K562 (cell line): Measurements from ENCODE around the gene UTP20. TPM values are rescaled to one million over a fixed set of nuclear protein-coding genes. Genes with fewer than 3 reads are reported as not detected.
A peak's percentile ranks its signal among the peaks of the same experiment; 100 is the strongest.

Experiments
- ATF1 ChIP-seq, 2 experiments: fragments of 450-650 bp in 1 of 2; IDR thresholded peaks; 2 replicates each; pipeline ENCODE4 v1.6.1; 2016; ENCODE audit warnings: missing compliant biosample characterization in 1 of 2, missing genetic modification characterization in 1 of 2
- CBX5 ChIP-seq: IDR thresholded peaks from 2 replicates; pipeline ENCODE4 v1.6.1; 2014; ENCODE audit warnings: low read depth, borderline replicate concordance
- DACH1 ChIP-seq: fragments of 450-650 bp; IDR thresholded peaks from 2 replicates; pipeline ENCODE4 v1.6.1; 2018; ENCODE audit not compliant: partially characterized antibody
- KDM5B ChIP-seq: fragments of 200-600 bp; sonication (generic); IDR thresholded peaks from 2 replicates; pipeline ENCODE4 v1.6.1; 2012; ENCODE audit warnings: low read depth, mild to moderate bottlenecking, moderate library complexity, low read length, control low read depth, inconsistent platforms; ENCODE audit not compliant: insufficient replicate concordance
- L3MBTL2 ChIP-seq: fragments of 450-650 bp; IDR thresholded peaks from 2 replicates; pipeline ENCODE4 v1.6.1; 2016; ENCODE audit warnings: mild to moderate bottlenecking, moderate library complexity
- MAFK ChIP-seq: IDR thresholded peaks from 2 replicates; pipeline ENCODE4 v1.6.1; 2011; ENCODE audit warnings: low read length, improper control_type of control experiment
- SAP30 ChIP-seq: fragments of 200-600 bp; sonication (generic); IDR thresholded peaks from 2 replicates; pipeline ENCODE4 v1.6.1; 2012; ENCODE audit warnings: borderline replicate concordance, low read depth, mild to moderate bottlenecking, moderate library complexity, low read length, control low read depth, inconsistent platforms; ENCODE audit not compliant: insufficient read depth, poor library complexity, severe bottlenecking
- SIRT6 ChIP-seq: IDR thresholded peaks from one replicate; pipeline ENCODE4 v1.6.1; 2012; ENCODE audit warnings: low read depth, mild to moderate bottlenecking, control low read depth, inconsistent platforms, low read length, moderate library complexity
- TEAD4 ChIP-seq, 2 experiments: sonication (generic) in 1 of 2; formaldehyde crosslinking in 1 of 2; IDR thresholded peaks; 2 replicates each; pipeline versions ENCODE4 v1.6.1 to v1.8.0; 2012 to 2022; ENCODE audit warnings: borderline replicate concordance in 1 of 2, inconsistent platforms in 1 of 2, low read length in 1 of 2, mild to moderate bottlenecking in 1 of 2, missing genetic modification reagents in 1 of 2
- ZNF431 ChIP-seq: sonication (generic); formaldehyde crosslinking; IDR thresholded peaks from 2 replicates; pipeline ENCODE4 v1.8.0; 2022; ENCODE audit warnings: mild to moderate bottlenecking, missing genetic modification reagents
- polyA plus RNA-seq, 8 experiments: library from polyadenylated mRNA; depleted of rRNA in 4 of 8; stranded (reverse) in 5 of 8; unstranded in 3 of 8; fragments of >200 nt; fragmentation: Nextera tagmentation in 2 of 8; fragmentation: Illumina TruSeq in 1 of 8; extraction: Ambion mirVana in 2 of 8; extraction: Trizol in 1 of 8; gene quantifications; 2 replicates each; pipeline versions ENCODE4 v1.2.1 to v1.2.3, GENCODE V29; 2011 to 2014; ENCODE audit warnings: inconsistent platforms in 1 of 8, missing spikeins in 1 of 8
- total RNA-seq, 7 experiments: library from RNA; depleted of rRNA in 6 of 7; stranded (reverse); fragments of >200 nt in 6 of 7; fragmentation: Illumina TruSeq in 2 of 7; extraction: Trizol in 2 of 7; gene quantifications; 2 replicates each; pipeline versions ENCODE4 v1.2.1 to v1.2.3, GENCODE V29; 2011 to 2021; ENCODE audit warnings: low replicate concordance in 1 of 7
- TF ChIP-seq, protein P1 (sequence below): sonication (generic); formaldehyde crosslinking; IDR thresholded peaks from 2 replicates; pipeline ENCODE4 v1.8.0; 2022; ENCODE audit warnings: missing genetic modification reagents, mild to moderate bottlenecking, borderline replicate concordance
- TF ChIP-seq, protein P2 (sequence below), 2 experiments: fragments of 150-350 bp in 1 of 2; IDR thresholded peaks; 2 replicates each; pipeline ENCODE4 v1.6.1; 2012 to 2016; ENCODE audit warnings: low read depth in 2 of 2, low read length in 2 of 2, mild to moderate bottlenecking in 1 of 2, moderate library complexity in 1 of 2
- TF ChIP-seq, protein P3 (sequence below), 2 experiments: fragments of 450-650 bp in 1 of 2; sonication (generic) in 1 of 2; formaldehyde crosslinking; conservative IDR thresholded peaks; 2 replicates each; pipeline versions ENCODE4 v1.4.0 to v1.8.1; 2020 to 2022; ENCODE audit warnings: mild to moderate bottlenecking in 1 of 2, missing genetic modification reagents in 1 of 2
- TF ChIP-seq, protein P4 (sequence below), 2 experiments: IDR thresholded peaks; 2 replicates each; pipeline ENCODE4 v1.6.1; 2012; ENCODE audit warnings: improper control_type of control experiment in 2 of 2, low read depth in 2 of 2, low read length in 2 of 2, borderline replicate concordance in 1 of 2
- TF ChIP-seq, protein P5 (sequence below): sonication (generic); IDR thresholded peaks from 2 replicates; pipeline ENCODE4 v1.6.1; 2016

UTP20 gene
- total and polyA plus RNA-seq, 9 of the 15 experiments (the other 6 are each of a cell fraction or from before 2014, with no cell fraction given) = 4.3 to 41.3 (median 20.7) TPM

DNA sequence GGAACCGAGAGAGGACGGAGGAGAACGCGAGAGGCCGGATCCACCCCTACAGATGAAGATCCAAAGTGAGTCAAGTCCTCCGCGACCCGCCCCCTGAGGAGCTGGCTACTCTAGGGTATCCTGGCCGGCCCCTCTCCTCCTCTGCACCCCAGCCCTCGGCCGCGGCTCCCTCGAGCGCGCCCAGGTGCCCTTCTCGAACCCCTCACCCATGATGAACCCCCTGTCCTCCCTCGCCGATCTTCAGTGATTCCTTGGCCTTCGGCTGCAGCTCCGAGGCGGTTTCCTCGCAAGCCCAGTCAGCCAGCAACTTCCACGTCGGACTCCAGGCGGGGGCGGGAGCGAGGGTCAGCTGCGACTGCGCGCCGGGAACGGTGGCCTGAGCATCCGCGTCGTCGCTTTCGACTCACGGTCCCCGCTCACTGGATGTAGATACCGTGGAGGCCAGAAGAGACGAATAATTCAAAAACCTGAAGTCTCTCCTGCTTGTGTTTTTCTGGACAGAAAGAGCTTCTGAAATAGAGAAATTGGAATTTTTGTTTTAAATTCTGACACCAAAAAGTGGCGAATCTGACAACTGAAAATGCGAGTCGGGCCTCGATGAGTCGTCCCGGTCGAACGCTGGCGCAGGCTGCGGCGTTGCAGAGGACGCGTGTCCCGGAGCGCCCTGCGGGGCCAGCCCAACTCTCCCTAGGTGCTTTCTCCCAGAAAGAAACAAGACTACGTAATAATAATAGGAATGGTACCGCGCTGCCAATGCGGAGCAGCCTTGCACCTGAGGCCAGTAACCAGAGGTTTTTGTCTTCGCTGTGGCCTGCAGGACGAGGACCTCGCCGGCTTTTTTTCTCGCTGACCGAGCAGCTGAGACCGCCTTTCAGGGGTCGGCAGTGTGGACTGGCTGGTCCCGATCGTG lies 127.8 kb downstream of the UTP20 start, which contains the start of gene ARL1 (continued):
- TF ChIP-seq, protein P1, sequence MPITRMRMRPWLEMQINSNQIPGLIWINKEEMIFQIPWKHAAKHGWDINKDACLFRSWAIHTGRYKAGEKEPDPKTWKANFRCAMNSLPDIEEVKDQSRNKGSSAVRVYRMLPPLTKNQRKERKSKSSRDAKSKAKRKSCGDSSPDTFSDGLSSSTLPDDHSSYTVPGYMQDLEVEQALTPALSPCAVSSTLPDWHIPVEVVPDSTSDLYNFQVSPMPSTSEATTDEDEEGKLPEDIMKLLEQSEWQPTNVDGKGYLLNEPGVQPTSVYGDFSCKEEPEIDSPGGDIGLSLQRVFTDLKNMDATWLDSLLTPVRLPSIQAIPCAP (CRISPR knock-in tag) = no peak
- TF ChIP-seq, protein P2, sequence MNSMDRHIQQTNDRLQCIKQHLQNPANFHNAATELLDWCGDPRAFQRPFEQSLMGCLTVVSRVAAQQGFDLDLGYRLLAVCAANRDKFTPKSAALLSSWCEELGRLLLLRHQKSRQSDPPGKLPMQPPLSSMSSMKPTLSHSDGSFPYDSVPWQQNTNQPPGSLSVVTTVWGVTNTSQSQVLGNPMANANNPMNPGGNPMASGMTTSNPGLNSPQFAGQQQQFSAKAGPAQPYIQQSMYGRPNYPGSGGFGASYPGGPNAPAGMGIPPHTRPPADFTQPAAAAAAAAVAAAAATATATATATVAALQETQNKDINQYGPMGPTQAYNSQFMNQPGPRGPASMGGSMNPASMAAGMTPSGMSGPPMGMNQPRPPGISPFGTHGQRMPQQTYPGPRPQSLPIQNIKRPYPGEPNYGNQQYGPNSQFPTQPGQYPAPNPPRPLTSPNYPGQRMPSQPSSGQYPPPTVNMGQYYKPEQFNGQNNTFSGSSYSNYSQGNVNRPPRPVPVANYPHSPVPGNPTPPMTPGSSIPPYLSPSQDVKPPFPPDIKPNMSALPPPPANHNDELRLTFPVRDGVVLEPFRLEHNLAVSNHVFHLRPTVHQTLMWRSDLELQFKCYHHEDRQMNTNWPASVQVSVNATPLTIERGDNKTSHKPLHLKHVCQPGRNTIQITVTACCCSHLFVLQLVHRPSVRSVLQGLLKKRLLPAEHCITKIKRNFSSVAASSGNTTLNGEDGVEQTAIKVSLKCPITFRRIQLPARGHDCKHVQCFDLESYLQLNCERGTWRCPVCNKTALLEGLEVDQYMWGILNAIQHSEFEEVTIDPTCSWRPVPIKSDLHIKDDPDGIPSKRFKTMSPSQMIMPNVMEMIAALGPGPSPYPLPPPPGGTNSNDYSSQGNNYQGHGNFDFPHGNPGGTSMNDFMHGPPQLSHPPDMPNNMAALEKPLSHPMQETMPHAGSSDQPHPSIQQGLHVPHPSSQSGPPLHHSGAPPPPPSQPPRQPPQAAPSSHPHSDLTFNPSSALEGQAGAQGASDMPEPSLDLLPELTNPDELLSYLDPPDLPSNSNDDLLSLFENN (IDR thresholded peaks at IDR 0.05; ENCODE audit: low read depth in 2 of 2, low read length in 2 of 2) = no peak; a peak in 1 of 4 replicates
- TF ChIP-seq ATF1 (CRISPR knock-in tag; IDR thresholded peaks at IDR 0.05) = peak; percentile 67
- peak; percentile 97 for TF ChIP-seq ATF1 (tag; IDR thresholded peaks at IDR 0.05)
- peak; percentile 53 for TF ChIP-seq DACH1
- TF ChIP-seq, protein P3, sequence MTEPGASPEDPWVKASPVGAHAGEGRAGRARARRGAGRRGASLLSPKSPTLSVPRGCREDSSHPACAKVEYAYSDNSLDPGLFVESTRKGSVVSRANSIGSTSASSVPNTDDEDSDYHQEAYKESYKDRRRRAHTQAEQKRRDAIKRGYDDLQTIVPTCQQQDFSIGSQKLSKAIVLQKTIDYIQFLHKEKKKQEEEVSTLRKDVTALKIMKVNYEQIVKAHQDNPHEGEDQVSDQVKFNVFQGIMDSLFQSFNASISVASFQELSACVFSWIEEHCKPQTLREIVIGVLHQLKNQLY (CRISPR knock-in tag; conservative IDR thresholded peaks at IDR 0.05) = 0 out of 4 replicates have a peak, but pooled peaks of 1 of the 2 experiments have one; percentile 23
- TF ChIP-seq, protein P4, sequence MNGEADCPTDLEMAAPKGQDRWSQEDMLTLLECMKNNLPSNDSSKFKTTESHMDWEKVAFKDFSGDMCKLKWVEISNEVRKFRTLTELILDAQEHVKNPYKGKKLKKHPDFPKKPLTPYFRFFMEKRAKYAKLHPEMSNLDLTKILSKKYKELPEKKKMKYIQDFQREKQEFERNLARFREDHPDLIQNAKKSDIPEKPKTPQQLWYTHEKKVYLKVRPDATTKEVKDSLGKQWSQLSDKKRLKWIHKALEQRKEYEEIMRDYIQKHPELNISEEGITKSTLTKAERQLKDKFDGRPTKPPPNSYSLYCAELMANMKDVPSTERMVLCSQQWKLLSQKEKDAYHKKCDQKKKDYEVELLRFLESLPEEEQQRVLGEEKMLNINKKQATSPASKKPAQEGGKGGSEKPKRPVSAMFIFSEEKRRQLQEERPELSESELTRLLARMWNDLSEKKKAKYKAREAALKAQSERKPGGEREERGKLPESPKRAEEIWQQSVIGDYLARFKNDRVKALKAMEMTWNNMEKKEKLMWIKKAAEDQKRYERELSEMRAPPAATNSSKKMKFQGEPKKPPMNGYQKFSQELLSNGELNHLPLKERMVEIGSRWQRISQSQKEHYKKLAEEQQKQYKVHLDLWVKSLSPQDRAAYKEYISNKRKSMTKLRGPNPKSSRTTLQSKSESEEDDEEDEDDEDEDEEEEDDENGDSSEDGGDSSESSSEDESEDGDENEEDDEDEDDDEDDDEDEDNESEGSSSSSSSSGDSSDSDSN (IDR thresholded peaks at IDR 0.05; ENCODE audit: borderline replicate concordance in 1 of 2, low read depth in 2 of 2, low read length in 2 of 2) = peak in 1 of 2 experiments; percentile 21; a peak in 1 of 4 replicates
- peak; percentile 86 for TF ChIP-seq L3MBTL2
- TF ChIP-seq, protein P5, sequence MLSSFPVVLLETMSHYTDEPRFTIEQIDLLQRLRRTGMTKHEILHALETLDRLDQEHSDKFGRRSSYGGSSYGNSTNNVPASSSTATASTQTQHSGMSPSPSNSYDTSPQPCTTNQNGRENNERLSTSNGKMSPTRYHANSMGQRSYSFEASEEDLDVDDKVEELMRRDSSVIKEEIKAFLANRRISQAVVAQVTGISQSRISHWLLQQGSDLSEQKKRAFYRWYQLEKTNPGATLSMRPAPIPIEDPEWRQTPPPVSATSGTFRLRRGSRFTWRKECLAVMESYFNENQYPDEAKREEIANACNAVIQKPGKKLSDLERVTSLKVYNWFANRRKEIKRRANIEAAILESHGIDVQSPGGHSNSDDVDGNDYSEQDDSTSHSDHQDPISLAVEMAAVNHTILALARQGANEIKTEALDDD = no peak
- peak; percentile 92 for TF ChIP-seq KDM5B
- TF ChIP-seq CBX5 = no peak
- TF ChIP-seq TEAD4 (IDR thresholded peaks at IDR 0.05; ENCODE audit: low read length) = peak; percentile 41; the same call in 1 of the 2 replicates
- no peak for TF ChIP-seq TEAD4 (CRISPR knock-in tag; IDR thresholded peaks at IDR 0.05; ENCODE audit: borderline replicate concordance)
- TF ChIP-seq SAP30 = peak; percentile 39
- TF ChIP-seq MAFK = no peak
- TF ChIP-seq SIRT6 = no peak
- no peak; the same call in 1 of the 2 replicates for TF ChIP-seq ZNF431
